ENCODE data around the gene DENND11. TPM values are rescaled to one million over a fixed set of nuclear protein-coding genes. Genes with fewer than 3 reads are reported as not detected.

DENND11 gene
- total and polyA plus RNA-seq, 2 of the 4 experiments (the other 2 are of a cell fraction): 2.9 to 5.0 TPM

DNA sequence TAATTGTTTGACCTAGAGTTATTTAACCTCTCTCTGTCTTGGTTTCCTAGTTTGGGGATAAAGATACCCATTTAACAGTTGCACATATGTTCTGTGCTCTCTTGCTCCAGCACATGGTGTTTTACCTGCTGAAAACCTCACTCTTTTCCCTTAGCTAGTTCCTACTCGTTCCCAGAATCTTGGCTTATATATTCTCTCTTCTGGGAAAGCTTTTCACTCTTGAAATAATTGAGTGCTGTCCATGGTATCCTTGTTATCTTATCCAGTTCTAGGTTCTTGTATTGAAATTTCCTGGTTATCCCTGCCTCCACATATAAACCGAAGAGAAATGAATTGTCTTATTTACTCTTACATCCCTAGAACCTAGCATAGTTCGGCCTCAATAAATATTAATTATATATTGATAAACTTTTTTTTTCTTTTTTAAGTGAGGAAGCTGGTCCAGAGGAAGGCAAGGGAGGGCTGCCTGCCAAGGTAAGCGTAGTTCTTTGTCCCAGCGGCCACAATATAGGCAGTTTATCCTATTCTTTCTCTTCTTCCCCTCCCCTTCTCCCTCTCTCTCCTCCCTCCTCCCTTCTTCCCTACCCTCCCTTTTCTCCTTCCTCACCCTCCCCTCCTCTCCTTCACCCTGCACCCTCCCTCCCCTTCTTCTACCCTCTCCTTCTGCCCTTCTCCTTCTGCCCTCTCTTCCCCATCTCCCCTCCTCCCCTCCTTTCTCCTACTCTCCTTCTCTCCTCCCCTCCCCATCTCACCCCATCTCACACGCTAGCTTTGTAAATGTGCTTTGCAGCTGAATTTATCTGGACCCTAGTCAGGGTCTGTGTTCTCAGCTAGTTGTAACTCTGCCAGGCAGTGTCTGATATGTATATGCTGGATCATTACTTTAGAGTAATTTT, 14.1 kb upstream of the DENND11 start:
- Histone ChIP-seq H3K56ac (ENCODE audit: extremely low read depth, insufficient read depth, low read length) (no peak overlapping the region), H3K9me1 (ENCODE audit: insufficient read depth, low read length) (no peaks in the 10 kb centered on the region), H3K27ac (ENCODE audit: insufficient read depth, low read length) (no peak overlapping the region), H3K27me3 (ENCODE audit: control insufficient read depth, insufficient read depth, low read length) (no peaks in the 10 kb centered on the region), H2BK15ac (ENCODE audit: low read depth, low read length) (no peak overlapping the region), H3K9me3 (ENCODE audit: control insufficient read depth, insufficient read depth, low read length) (no peaks in the 10 kb centered on the region), H2BK120ac (ENCODE audit: low read depth, low read length) (no peak overlapping the region), H3K4me3 (ENCODE audit: insufficient read depth, low read depth, low read length) (no peak overlapping the region), H2AK9ac (replicated peaks; ENCODE audit: low read depth, low read length, poor library complexity) (no peak overlapping the region), H4K5ac (ENCODE audit: low read depth, low read length) (no peak overlapping the region), H3K14ac (replicated peaks; ENCODE audit: low read depth, low read length) (no peak overlapping the region), H3K4ac (ENCODE audit: low read depth, low read length) (no peak overlapping the region), H3K18ac (ENCODE audit: low read depth, low read length) (no peak overlapping the region), H2AFZ (replicated peaks; ENCODE audit: low read length, poor library complexity) (no peak overlapping the region), H3K4me1 (ENCODE audit: control insufficient read depth, insufficient read depth, low read length) (no peaks in the 10 kb centered on the region), H4K91ac (ENCODE audit: insufficient read depth, low read depth, low read length) (no peak overlapping the region), H4K20me1 (ENCODE audit: insufficient read depth, low read length) (no peaks in the 10 kb centered on the region), H2AK5ac (ENCODE audit: low read depth, low read length) (no peak overlapping the region), H3K9ac (ENCODE audit: low read depth, low read length) (no peak overlapping the region), H4K8ac (ENCODE audit: low read depth in 2 of 2, low read length in 2 of 2) (no peak overlapping the region), H2BK20ac (ENCODE audit: low read depth, low read length) (no peak overlapping the region), H2BK5ac (ENCODE audit: low read depth, low read length, poor library complexity, severe bottlenecking) (no peak overlapping the region), H3K23ac (ENCODE audit: low read depth, low read length) (no peak overlapping the region), H3K4me2 (ENCODE audit: low read depth, low read length) (no peak overlapping the region), H3K36me3 (ENCODE audit: control insufficient read depth, insufficient read depth, low read length) (no peaks in the 10 kb centered on the region), H3K79me1 (ENCODE audit: low read depth in 1 of 2, low read length in 2 of 2) (no peaks in the 10 kb centered on the region)
- TF ChIP-seq SMC3 (IDR thresholded peaks at IDR 0.05; ENCODE audit: low read depth, low read length) (no peak), FOS (IDR thresholded peaks at IDR 0.05; ENCODE audit: low read depth, low read length) (no peak), MAZ (IDR thresholded peaks at IDR 0.05; ENCODE audit: borderline replicate concordance, low read depth, low read length) (no peak), NFE2L2 (IDR thresholded peaks at IDR 0.05; ENCODE audit: low read depth, low read length) (no peak), CHD1 (IDR thresholded peaks at IDR 0.05; ENCODE audit: low read depth, low read length) (no peak), POLR2A (IDR thresholded peaks at IDR 0.05; ENCODE audit: low read depth, low read length) (no peak), ELK1 (IDR thresholded peaks at IDR 0.05; ENCODE audit: borderline replicate concordance, low read depth, low read length) (no peak), MAFK (IDR thresholded peaks at IDR 0.05; ENCODE audit: low read depth, low read length) (no peak), CEBPB (IDR thresholded peaks at IDR 0.05; ENCODE audit: low read depth, low read length) (no peak), BHLHE40 (IDR thresholded peaks at IDR 0.05; ENCODE audit: low read depth, low read length) (no peak), MXI1 (IDR thresholded peaks at IDR 0.05; ENCODE audit: borderline replicate concordance, low read depth, low read length) (no peak)
- TF ChIP-seq, protein P1, sequence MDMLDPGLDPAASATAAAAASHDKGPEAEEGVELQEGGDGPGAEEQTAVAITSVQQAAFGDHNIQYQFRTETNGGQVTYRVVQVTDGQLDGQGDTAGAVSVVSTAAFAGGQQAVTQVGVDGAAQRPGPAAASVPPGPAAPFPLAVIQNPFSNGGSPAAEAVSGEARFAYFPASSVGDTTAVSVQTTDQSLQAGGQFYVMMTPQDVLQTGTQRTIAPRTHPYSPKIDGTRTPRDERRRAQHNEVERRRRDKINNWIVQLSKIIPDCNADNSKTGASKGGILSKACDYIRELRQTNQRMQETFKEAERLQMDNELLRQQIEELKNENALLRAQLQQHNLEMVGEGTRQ (IDR thresholded peaks at IDR 0.05; ENCODE audit: low read depth, low read length): no peak
- dilution Hi-C loops (cut with HindIII; ENCODE audit: low sequenced_read_pairs, unreplicated experiment) (no loop called here), intact Hi-C loops (cut with micrococcal nuclease) (no loop called here), in situ Hi-C loops (cut with MboI; ENCODE audit: low sequenced_read_pairs) (no loop called here)
- POLR2A ChIA-PET (ENCODE audit: unreplicated experiment): no interaction called here
- BruUV-seq (replicated peaks): no TSS peak
- 40% methylated on average over 1 of the region's 6 CpGs; no CpG with 5 or more reads in 1 of the 2 experiments for WGBS, 2 experiments (ENCODE audit: extremely low coverage in 2 of 2, insufficient read length in 1 of 2)
- ATAC-seq (ENCODE audit: low read depth) (no peak), DNase-seq (no peak)
- CTCF ChIA-PET: no interaction called here

All from IMR-90 (cell line).